ENCODE measurements around the gene CLIC4. TPM values are rescaled to one million over a fixed set of nuclear protein-coding genes. Genes with fewer than 3 reads are reported as not detected.
"Not testable (repeated sequence)": the region's sequence is repeated elsewhere in the genome, so short reads cannot be mapped to it uniquely, and the experiment has no call there.

The CLIC4 gene
- polyA plus RNA-seq, 1 donor (not counting 4 experiments of a cell fraction or from before 2014, with no cell fraction given) = 130 TPM

DNA sequence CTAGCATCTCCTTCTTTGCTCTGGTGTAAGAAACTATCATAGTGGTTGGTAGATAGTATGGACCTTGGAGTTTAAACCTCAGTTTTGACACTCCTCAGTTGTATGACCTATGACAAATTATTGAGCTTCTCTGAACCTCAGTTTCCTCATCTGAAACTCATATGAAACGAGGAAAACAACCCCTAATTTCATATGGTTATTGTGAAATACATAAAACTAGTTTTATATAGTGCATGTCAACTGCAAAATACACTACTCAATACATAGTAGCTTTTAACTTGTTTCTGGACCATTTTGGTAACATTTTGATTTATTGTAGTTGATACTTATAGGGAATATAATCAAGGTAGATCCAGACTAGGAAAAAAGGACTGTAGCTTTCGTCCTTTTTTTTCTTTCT lies 32.9 kb downstream of the CLIC4 start:
- H3K9ac ChIP-seq (ENCODE audit: control insufficient read depth, extremely low read depth, insufficient read depth, low read length) = no peak overlapping the region
- peaks cover 6% of the 10 kb centered on the region for H3K9me1 ChIP-seq (ENCODE audit: control insufficient read depth, extremely low read depth, insufficient read depth, low read length)
- peaks cover 85% of the 10 kb centered on the region for H3K79me2 ChIP-seq (ENCODE audit: control insufficient read depth, insufficient read depth, low read length)
- no peaks in the 10 kb centered on the region for H3K27me3 ChIP-seq (ENCODE audit: control insufficient read depth, extremely low read depth, insufficient read depth, low read length)
- no peak overlapping the region for H3K4me3 ChIP-seq (ENCODE audit: control insufficient read depth in 2 of 3, extremely low read depth in 1 of 3, insufficient read depth in 2 of 3, low read depth in 1 of 3, low read length in 3 of 3)
- no peak for DNase-seq (ENCODE audit: low read depth, low spot score)
- H2AFZ ChIP-seq (ENCODE audit: control insufficient read depth, low read length) = no peak overlapping the region
- FAIRE-seq = no peak
- TF ChIP-seq, protein P1, sequence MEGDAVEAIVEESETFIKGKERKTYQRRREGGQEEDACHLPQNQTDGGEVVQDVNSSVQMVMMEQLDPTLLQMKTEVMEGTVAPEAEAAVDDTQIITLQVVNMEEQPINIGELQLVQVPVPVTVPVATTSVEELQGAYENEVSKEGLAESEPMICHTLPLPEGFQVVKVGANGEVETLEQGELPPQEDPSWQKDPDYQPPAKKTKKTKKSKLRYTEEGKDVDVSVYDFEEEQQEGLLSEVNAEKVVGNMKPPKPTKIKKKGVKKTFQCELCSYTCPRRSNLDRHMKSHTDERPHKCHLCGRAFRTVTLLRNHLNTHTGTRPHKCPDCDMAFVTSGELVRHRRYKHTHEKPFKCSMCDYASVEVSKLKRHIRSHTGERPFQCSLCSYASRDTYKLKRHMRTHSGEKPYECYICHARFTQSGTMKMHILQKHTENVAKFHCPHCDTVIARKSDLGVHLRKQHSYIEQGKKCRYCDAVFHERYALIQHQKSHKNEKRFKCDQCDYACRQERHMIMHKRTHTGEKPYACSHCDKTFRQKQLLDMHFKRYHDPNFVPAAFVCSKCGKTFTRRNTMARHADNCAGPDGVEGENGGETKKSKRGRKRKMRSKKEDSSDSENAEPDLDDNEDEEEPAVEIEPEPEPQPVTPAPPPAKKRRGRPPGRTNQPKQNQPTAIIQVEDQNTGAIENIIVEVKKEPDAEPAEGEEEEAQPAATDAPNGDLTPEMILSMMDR (optimal IDR thresholded peaks at IDR 0.05 in 1 of 3, IDR thresholded peaks at IDR 0.05 in 1 of 3, conservative IDR thresholded peaks at IDR 0.05 in 1 of 3; ENCODE audit: extremely low read depth in 1 of 3, insufficient read depth in 2 of 3, low read length in 3 of 3) = no peak
- no peak for TF ChIP-seq EZH2 (IDR thresholded peaks at IDR 0.05; ENCODE audit: low read length)
- H3K4me2 ChIP-seq (ENCODE audit: control insufficient read depth, extremely low read depth, insufficient read depth, low read depth, low read length) = no peak overlapping the region
- dilution Hi-C loops (cut with MboI; ENCODE audit: extremely low pct_ligation_motif_present, low sequenced_read_pairs) = no loop called here
- no peak overlapping the region for H3K27ac ChIP-seq (ENCODE audit: control insufficient read depth, insufficient read depth, low read length)
- H3K4me1 ChIP-seq (ENCODE audit: control insufficient read depth, extremely low read depth, insufficient read depth, low read length) = peaks cover 9% of the 10 kb centered on the region
- peaks cover 5% of the 10 kb centered on the region for H4K20me1 ChIP-seq (ENCODE audit: control insufficient read depth, extremely low read depth, insufficient read depth, low read length)
- H3K36me3 ChIP-seq (ENCODE audit: control insufficient read depth in 2 of 2, extremely low read depth in 1 of 2, insufficient read depth in 2 of 2, low read length in 2 of 2) = peaks cover 0 to 3% of the 10 kb centered on the region in 2 experiments
- no peaks in the 10 kb centered on the region for H3K9me3 ChIP-seq (ENCODE audit: control insufficient read depth, low read depth, low read length)

DNA sequence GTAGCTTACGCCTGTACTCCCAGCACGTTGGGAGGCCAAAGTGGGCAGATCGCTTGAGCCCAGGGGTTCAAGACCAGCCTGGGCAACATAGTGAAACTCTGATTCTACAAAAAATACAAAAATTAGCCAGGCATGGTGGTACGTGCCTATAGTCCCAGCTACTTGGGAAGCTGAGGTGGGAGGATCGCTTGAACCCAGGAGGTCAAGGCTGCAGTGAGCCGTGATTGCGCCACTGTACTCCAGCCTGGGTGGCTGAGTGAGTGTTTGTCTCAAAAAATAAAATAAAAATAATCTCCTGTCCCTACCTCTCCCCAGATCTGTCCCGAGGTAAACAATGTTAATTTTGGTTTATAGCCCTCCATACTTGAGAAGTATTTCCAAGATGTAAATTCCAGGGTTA lies 34.0 kb downstream of the CLIC4 start:
- H3K4me2 ChIP-seq (ENCODE audit: control insufficient read depth, extremely low read depth, insufficient read depth, low read depth, low read length); H3K27ac ChIP-seq (ENCODE audit: control insufficient read depth, insufficient read depth, low read length); H2AFZ ChIP-seq (ENCODE audit: control insufficient read depth, low read length); H3K27me3 ChIP-seq (ENCODE audit: control insufficient read depth, extremely low read depth, insufficient read depth, low read length); H3K9ac ChIP-seq (ENCODE audit: control insufficient read depth, extremely low read depth, insufficient read depth, low read length); H3K9me1 ChIP-seq (ENCODE audit: control insufficient read depth, extremely low read depth, insufficient read depth, low read length); dilution Hi-C loops (cut with MboI; ENCODE audit: extremely low pct_ligation_motif_present, low sequenced_read_pairs); H3K4me3 ChIP-seq (ENCODE audit: control insufficient read depth in 2 of 3, extremely low read depth in 1 of 3, insufficient read depth in 2 of 3, low read depth in 1 of 3, low read length in 3 of 3); H4K20me1 ChIP-seq (ENCODE audit: control insufficient read depth, extremely low read depth, insufficient read depth, low read length); FAIRE-seq; H3K9me3 ChIP-seq (ENCODE audit: control insufficient read depth, low read depth, low read length); H3K4me1 ChIP-seq (ENCODE audit: control insufficient read depth, extremely low read depth, insufficient read depth, low read length); DNase-seq (ENCODE audit: low read depth, low spot score); H3K36me3 ChIP-seq (ENCODE audit: control insufficient read depth in 2 of 2, extremely low read depth in 1 of 2, insufficient read depth in 2 of 2, low read length in 2 of 2): not testable (repeated sequence)
- peaks cover 84% of the 10 kb centered on the region for H3K79me2 ChIP-seq (ENCODE audit: control insufficient read depth, insufficient read depth, low read length)

Data from keratinocyte (primary cell).